Astrocyte of the cerebellum (primary cell): ENCODE results near the gene GSG1L.

Source experiments
- DNase-seq: peaks from one replicate; pipeline ENCODE4 v3.0.0-alpha.2; 2011; ENCODE audit warnings: low read depth
- H3K4me3 ChIP-seq: 2 replicates; pipeline ENCODE4 v1.5.1; 2011; ENCODE audit warnings: mild to moderate bottlenecking, low read depth, low read length, moderate library complexity
- CTCF ChIP-seq: IDR thresholded peaks from 2 replicates; pipeline ENCODE4 v1.5.1; 2012; ENCODE audit warnings: low read length, low read depth, moderate library complexity, mild to moderate bottlenecking; ENCODE audit errors: missing control alignments
- in situ Hi-C: cut with HindIII; loops from 2 replicates; pipeline ENCODE4 v1.10.0; 2017; ENCODE audit warnings: low sequenced_read_pairs

Gene GSG1L

DNA sequence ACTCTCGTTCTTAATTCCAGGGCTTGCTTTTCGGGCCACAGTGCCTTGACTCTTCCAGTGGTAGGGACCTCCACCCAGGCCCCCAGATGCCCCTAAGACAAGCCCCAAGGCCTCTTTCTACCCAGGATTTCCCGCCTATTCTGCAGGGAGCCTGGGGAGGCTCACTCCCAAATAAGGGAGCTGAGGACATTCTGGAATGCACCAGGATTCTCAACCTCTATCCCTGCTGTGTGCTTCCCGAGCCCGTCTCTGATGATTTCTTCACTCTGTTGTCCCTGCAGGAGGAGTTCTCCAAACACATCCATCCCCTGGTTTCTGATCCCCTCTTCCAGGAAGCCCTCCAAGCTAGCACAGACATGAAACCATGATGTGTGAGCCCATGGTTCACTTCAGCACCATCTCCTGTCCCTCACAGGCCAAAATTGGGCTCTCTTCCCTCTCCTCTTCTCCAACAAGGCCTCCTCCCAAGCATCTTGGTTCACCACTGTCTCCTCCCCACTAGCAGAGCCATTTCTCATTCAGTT lies 257.6 kb downstream of the GSG1L start:
- no peak for DNase-seq
- no peak overlapping the region for H3K4me3 ChIP-seq
- TF ChIP-seq CTCF, result no peak
- in situ Hi-C loops, result no loop called here

GRCh38 chr16:27803775-27804549 lies 259.6 kb downstream of the GSG1L start:
- H3K4me3 ChIP-seq, result no peak overlapping the region
- TF ChIP-seq CTCF, result no peak
- in situ Hi-C loops, result no loop called here

DNA sequence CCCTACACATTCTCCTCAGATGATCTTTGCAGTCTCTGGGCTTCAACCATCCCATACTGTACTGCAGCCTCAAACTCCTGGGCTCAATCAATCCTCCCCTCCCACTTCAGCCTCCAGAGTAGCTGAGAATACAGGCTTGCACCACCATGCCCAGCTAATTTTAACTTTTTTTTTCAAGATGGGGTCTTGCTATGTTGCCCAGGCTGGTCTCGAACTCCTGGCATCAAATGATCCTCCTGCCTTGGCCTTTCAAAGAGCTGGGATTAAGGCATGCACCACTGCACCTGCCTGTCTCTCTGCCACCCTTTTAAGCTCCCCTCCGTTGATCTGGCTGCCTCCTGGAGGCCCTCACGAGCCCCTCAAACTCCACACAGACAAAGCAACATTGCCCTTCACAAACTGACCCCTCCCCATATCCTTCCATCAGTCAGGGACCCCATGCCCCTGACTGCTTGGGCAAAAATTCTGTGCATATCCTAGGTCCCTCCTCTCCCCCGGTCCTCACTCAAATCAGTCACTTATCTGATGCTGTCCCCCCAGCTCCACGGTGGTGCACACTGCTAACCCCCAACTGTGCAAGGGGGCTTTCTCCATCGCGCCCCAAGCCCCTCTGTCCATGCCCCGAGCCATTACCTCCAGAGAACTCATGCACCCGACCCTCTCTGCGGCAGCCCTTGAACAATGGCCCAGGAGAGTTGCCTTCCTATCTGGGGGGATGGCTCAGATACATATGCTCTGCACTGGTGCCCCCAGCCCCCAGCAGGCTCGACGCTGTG lies 260.7 kb downstream of the GSG1L start:
- in situ Hi-C loops, result no loop called here
- no peak overlapping the region for H3K4me3 ChIP-seq
- DNase-seq, result no peak
- TF ChIP-seq CTCF, result no peak

More at GRCh38 chr16:27803775-27804549, 259.6 kb downstream of the GSG1L start:
- no peak for DNase-seq

GRCh38 chr16:27801289-27801945 lies 262.1 kb downstream of the GSG1L start:
- in situ Hi-C loops, result no loop called here

DNA sequence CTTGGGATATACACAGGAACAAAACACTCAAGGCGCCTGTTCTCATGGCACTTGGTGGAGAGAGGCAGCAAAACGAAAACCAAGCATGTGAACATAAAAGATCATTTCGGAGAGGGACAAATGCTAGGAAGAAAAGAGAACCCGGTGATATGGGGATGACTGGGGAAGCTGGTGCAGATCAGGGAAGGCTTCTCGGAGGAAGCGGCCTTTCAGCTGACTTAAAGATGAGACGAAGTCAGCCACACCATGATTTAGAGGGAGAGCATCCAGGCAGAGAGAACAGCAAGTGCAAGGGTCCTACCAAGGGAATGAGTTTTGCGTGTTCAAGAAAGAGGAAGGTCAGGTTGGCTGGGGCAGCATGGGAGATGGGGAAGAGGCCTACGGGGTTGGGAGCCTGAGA lies 262.7 kb downstream of the GSG1L start:
- no peak for DNase-seq
- in situ Hi-C loops, result no loop called here
- no peak overlapping the region for H3K4me3 ChIP-seq
- TF ChIP-seq CTCF, result no peak

More at GRCh38 chr16:27801289-27801945, 262.1 kb downstream of the GSG1L start:
- no peak overlapping the region for H3K4me3 ChIP-seq
- DNase-seq, result no peak
- TF ChIP-seq CTCF, result no peak

GRCh38 chr16:27799896-27800295 lies 263.6 kb downstream of the GSG1L start:
- in situ Hi-C loops, result no loop called here
- TF ChIP-seq CTCF, result no peak
- no peak for DNase-seq
- no peak overlapping the region for H3K4me3 ChIP-seq
